Pancreas (tissue), 10 donors: Measurements from ENCODE around the gene GLP2R. TPM values are rescaled to one million over a fixed set of nuclear protein-coding genes. Genes with fewer than 3 reads are reported as not detected.

Experiments
- ATAC-seq, 4 donors: fragments of 200-7000 bp; cut with Tn5 transposase; one replicate each; pipeline versions ENCODE4 v1.8.0 to v1.9.1; 2020; ENCODE audit warnings: mild to moderate bottlenecking in 4 of 4, moderate library complexity in 4 of 4
- DNase-seq, 6 donors: peaks; one replicate each; pipeline ENCODE4 v3.0.0-alpha.2; 2020
- FAIRE-seq: peaks from 2 replicates; lab custom pipeline; 2012; peaks lifted over from hg19 to GRCh38; lab: Jason Lieb, UNC
- H3K27ac ChIP-seq, 4 donors: fragments of 200-600 bp; sonication (generic); 1 replicate in 3 of 4; 2 replicates in 1 of 4; pipeline versions ENCODE4 v1.5.0 to v1.8.0; 2020
- H3K27me3 ChIP-seq, 4 donors: fragments of 200-600 bp; one replicate each; pipeline ENCODE4 v1.8.0; 2021
- H3K36me3 ChIP-seq, 3 donors: fragments of 200-600 bp; sonication (generic) in 1 of 3; one replicate each; pipeline versions ENCODE4 v1.5.0 to v1.8.0; 2020 to 2021
- H3K4me1 ChIP-seq, 3 donors: fragments of 200-600 bp; one replicate each; pipeline ENCODE4 v1.8.0; 2021
- H3K4me3 ChIP-seq, 4 donors: fragments of 200-600 bp; sonication (generic) in 2 of 4; one replicate each; pipeline versions ENCODE4 v1.5.0 to v1.8.0; 2020 to 2021
- H3K9me3 ChIP-seq, 4 donors: fragments of 200-600 bp; one replicate each; pipeline ENCODE4 v1.8.0; 2021
- CTCF ChIP-seq, 4 donors: fragments of 200-600 bp; sonication (generic) in 3 of 4; IDR thresholded peaks; one replicate each; pipeline versions ENCODE4 v1.5.0 to v1.8.0; 2021; ENCODE audit warnings: antibody characterized with exemption in 4 of 4
- WGBS, 2 donors: extraction: QIAGEN DNeasy Blood & Tissue Kit; methylation state at CpG; one replicate each; pipeline ENCODE4 v1.1.7; 2013; 5-methylcytosine and 5-hydroxymethylcytosine counted together
- intact Hi-C, 3 donors: fragments of 100-400 bp; cut with DNase I; formaldehyde crosslinking; loops; one replicate each; pipeline versions ENCODE4 v1.11.1 to v1.14.2; 2022
- polyA plus RNA-seq, 2 donors: library from polyadenylated mRNA; stranded (reverse); fragments of 200-250 nt; gene quantifications; one replicate each; pipeline ENCODE4 v1.2.3, GENCODE V29; 2013
- total RNA-seq, 6 donors: library from RNA; stranded (reverse); fragmentation: NEBNext Ultra II Directional in 4 of 6; extraction: Animal tissue kit (Norgen Biotek cat#: 25700) in 4 of 6; gene quantifications; one replicate each; pipeline versions ENCODE4 v1.2.1 to v1.2.4, GENCODE V29; 2021 to 2023
- donor health status: healthy with polysubstance abuse.
- donor health status: DM: no; HTN: no; CAD: no; lungs with moderate emphysema.
- donor health status: DM: no; HTN: no; CAD: no.
- donor health status: control.
- donor health status: control.
- donor health status: Bipolar disorder and iron deficiency.
- donor health status: DM: yes; HTN: yes; CAD: no.
- donor health status: DM: no; HTN: no; CAD: no.
- donor health status: DM: no; HTN: no; CAD: no.
- donor health status: DM: yes; HTN: yes; CAD: no.

Gene GLP2R
- total and polyA plus RNA-seq, 8 donors = 0.39 to 1.7 (median 0.97) TPM

DNA sequence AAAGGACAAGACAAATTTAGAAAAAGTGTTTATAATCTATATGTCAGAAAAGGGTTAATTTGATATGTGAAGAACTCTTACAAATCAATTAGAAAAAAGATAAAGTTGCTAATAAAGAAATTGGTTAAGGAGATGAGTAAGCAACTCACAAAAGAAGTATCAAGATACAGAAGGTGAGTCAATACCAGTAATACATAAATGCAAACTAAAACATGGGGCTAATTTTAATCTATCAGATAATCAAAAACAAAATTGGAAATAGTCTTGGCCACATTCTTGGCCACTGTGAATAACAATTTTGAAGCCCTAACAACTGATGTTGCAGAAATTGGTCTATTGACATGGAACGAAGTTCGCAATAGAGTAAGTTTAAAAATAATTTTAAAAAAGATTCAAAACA is 41.2 kb upstream of the GLP2R start:
- WGBS, 2 donors = 84 to 89% methylated on average over 2 of the region's 2 CpGs
- Histone ChIP-seq H3K9me3 (no peaks in the 10 kb centered on the region), H3K4me3 (no peak overlapping the region), H3K36me3 (no peaks in the 10 kb centered on the region), H3K27me3 (peaks cover 0 to 12% (median 2%) of the 10 kb centered on the region in 4 donors), H3K4me1 (no peaks in the 10 kb centered on the region), H3K27ac (no peak overlapping the region)
- ATAC-seq (no peak), DNase-seq (no peak), FAIRE-seq (no peak)
- intact Hi-C loops = no loop called here
- no peak for TF ChIP-seq CTCF (IDR thresholded peaks at IDR 0.05)

DNA sequence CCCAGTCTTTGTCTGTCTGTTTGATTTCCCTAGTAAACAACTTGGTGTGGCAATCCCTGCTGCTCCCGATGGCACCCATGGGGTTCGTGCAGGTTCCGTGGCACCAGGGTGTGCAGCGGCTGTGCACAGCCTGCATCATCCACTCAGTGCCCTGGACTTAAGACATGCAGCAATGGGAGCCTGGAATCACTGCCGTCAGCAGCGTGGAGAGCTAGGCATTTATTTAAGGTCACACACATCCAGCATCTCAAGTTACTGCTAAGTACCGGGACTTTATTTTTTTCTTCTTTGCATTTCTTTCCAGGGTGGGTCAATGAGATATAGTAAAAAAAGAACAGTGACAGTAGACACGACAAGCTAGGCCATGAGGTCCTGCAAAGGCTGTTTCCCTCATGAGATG is 37.1 kb upstream of the GLP2R start:
- Histone ChIP-seq H3K27me3 (no peaks in the 10 kb centered on the region), H3K36me3 (no peaks in the 10 kb centered on the region), H3K27ac (no peak overlapping the region), H3K9me3 (no peaks in the 10 kb centered on the region), H3K4me1 (no peaks in the 10 kb centered on the region), H3K4me3 (no peak overlapping the region)
- FAIRE-seq (no peak), DNase-seq (no peak), ATAC-seq (no peak)
- no peak for TF ChIP-seq CTCF (IDR thresholded peaks at IDR 0.05)
- intact Hi-C loops = no loop called here
- WGBS, 2 donors = 62 to 66% methylated on average over 8 of the region's 8 CpGs

GRCh38 chr17:9790316-9790715 is 35.4 kb upstream of the GLP2R start:
- WGBS, 2 donors = 58 to 61% methylated on average over 4 of the region's 4 CpGs
- H3K27me3 ChIP-seq = no peaks in the 10 kb centered on the region
- H3K9me3 ChIP-seq = no peaks in the 10 kb centered on the region
- DNase-seq (no peak), ATAC-seq (no peak), FAIRE-seq (no peak)
- intact Hi-C loops = no loop called here
- H3K27ac ChIP-seq = no peak overlapping the region
- no peak overlapping the region for H3K4me3 ChIP-seq
- no peak for TF ChIP-seq CTCF (IDR thresholded peaks at IDR 0.05)
- no peaks in the 10 kb centered on the region for H3K4me1 ChIP-seq
- H3K36me3 ChIP-seq = no peaks in the 10 kb centered on the region

- no peak within 1 kb of the TSS for H3K27ac ChIP-seq
- 66 to 68% methylated on average over 15 of the region's 15 CpGs for WGBS, 2 donors
- no peak for DNase-seq
Measured at GRCh38 chr17:9790889-9791876, 34.5 kb upstream of the GLP2R start, which contains the start of gene DHRS7C. Gene DHRS7C (minus strand): TSS chr17:9791592. CDS start chr17:9791284, 308 bp downstream.

More at GRCh38 chr17:9790889-9791876, 34.5 kb upstream of the GLP2R start, which contains the start of gene DHRS7C:
- no peaks in the 10 kb centered on the region for H3K27me3 ChIP-seq
- no peak within 1 kb of the TSS for H3K4me3 ChIP-seq
- no peaks in the 10 kb centered on the region for H3K36me3 ChIP-seq
- ATAC-seq = no peak
- H3K9me3 ChIP-seq = no peaks in the 10 kb centered on the region
- no peak for TF ChIP-seq CTCF (IDR thresholded peaks at IDR 0.05)
- no peaks in the 10 kb centered on the region for H3K4me1 ChIP-seq
- intact Hi-C loops = no loop called here
- FAIRE-seq = no peak
